GM21786 (cell line): ENCODE results near the gene ZNF358.

Experiments used
- ATAC-seq: cut with Tn5 transposase; IDR thresholded peaks from one replicate; pipeline ENCODE4 v1.9.1; 2021; ENCODE audit not compliant: unreplicated experiment

ZNF358 gene

DNA sequence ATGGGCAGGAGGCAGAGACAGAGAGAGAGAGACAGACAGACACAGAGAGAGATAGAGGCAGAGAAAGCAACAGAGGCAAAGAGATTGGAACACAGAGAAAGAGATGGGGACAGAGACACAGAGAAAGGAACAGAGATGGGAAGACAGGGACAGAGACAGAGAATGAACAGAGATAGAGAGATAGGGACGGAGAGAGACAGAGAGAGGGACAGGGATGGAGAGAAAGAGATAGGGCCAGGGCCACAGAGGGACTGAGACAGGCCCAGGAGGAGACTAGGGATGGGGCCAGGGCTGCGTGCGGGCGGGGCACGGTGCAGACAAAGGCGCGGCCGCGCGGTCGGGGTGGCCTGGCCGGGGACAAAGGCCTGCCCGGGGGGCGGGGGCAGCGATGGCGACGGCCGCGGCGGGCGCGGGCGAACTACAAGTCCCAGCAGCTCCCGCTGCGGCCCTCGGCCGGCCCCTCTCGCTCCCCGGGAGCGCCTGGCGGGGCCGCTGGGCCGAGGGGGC is at the start of gene ZNF358:
Gene ZNF358 (plus strand): TSS at position 459 of the 507 bp plus-strand sequence. CDS start 3,140 bp downstream, outside the sequence.
- ATAC-seq = no peak

DNA sequence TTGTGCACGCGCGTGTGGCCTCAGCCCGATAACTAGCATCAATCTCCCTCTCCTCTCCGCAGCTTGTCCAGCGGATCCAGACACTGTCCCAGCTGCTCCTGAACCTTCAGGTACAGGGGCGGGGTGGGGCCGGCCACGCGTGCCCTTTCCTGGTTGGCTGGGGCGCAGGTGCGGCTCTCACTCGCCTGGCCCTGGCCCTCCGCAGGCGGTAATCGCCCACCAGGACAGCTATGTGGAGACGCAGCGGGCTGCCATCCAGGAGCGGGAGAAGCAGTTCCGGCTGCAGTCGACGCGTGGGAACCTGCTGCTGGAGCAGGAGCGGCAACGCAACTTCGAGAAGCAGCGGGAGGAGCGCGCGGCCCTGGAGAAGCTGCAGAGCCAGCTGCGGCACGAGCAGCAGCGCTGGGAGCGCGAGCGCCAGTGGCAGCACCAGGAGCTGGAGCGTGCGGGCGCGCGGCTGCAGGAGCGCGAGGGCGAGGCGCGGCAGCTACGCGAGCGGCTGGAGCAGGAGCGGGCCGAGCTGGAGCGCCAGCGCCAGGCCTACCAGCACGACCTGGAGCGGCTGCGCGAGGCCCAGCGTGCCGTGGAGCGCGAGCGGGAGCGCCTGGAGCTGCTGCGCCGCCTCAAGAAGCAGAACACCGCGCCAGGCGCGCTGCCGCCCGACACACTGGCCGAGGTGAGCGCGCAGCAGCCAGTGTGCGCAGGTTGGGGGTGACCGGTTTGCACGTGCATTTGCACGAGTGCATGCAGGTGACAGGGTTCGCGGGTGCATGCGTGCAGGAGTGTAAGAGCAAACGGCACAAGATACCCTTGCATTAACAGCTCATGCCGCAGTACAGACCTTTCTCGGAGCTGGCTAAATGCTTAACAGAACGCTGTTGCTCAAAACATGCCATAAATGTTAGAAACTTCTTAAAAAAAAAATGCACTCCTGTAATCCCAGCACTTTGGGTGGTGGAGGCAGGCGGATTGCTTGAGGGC is 48.6 kb upstream of the ZNF358 start:
- ATAC-seq = no peak

GRCh38 chr19:7468840-7469239 is 47.1 kb upstream of the ZNF358 start:
- ATAC-seq = no peak

- no peak for ATAC-seq
Observed at GRCh38 chr19:7469669-7470285, 46.1 kb upstream of the ZNF358 start.

- no peak for ATAC-seq
Observed at GRCh38 chr19:7470540-7471305, 45.2 kb upstream of the ZNF358 start.

DNA sequence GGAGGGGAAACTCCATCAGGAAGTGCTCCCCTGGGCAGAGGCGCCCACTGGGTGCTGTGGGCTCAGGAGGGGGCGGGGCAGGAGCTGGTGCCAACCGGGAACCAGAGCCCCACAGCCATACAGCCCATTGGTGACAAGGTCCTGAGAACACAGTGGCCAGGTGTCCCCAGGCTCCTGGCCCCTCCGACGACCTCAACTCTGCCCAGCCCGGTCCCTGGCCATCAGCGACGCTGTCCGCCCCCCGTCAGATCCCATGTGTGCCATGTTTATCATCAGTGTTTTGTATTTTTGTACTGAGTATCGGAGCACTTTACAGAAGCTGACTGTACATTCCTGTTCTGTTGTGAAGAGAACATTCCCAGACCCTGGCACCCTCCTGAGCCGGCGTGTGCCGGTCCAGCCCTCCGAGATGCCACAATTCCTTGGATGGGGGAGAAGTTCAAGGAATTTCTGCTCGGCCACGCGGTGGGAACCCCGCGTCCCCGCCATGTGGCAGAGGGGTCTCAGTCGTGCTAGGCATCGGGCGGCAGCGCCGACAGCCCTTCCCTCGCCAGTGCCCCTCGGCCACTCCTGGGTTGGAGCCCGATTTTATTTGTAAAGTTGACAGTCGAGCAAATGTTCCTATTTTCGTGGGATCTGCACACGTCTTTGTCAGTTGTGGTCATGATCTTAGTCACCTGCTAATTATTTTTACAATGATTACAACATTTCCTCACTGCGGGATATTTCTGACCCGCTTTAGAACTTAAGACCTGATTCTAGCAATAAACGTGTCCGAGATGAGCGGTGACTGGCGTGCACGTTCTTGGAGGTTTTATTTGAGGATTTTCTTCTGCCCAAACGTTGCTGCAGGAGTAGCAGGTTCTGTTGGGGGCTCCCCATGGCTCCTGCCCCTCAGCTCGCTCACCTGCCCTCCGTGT is 43.9 kb upstream of the ZNF358 start:
- no peak for ATAC-seq

GRCh38 chr19:7475665-7476064 is 40.2 kb upstream of the ZNF358 start:
- ATAC-seq = no peak

GRCh38 chr19:7476241-7476640 is 39.7 kb upstream of the ZNF358 start:
- no peak for ATAC-seq

DNA sequence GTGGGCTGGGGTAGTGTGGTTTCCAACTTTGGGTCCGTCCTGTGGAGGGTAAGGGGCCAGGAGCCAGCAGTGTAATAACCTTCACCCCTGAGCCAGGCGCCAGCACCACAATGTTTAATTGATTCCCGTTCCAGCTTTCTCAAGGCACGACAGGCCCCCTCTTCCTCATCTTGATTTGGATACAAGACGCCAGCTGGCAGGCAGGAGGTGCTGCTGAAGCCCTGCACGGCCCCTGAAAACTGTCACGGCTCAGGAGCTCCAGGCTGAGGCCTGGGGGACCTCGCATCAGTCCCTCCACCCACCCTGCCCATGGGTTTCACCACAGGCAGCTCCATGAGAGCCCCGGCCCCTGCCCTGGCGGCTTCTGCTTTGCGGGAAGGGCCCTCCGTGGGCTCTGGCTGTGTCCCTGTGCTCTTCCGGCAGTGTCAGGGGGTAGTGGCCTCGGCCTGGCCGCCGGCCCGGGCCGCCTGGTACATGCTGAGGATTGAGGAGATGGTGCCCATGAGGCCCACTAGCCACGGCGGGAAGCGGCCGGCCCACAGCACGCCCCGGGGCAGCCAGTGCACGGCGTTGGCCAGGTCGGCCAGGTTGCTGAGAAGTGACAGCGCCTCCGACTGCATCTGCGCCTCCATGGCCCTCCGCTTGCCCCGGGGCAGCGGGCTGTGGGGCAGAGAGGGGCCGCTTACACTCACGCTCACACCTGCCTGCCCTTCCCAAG is 39.0 kb upstream of the ZNF358 start:
- no peak for ATAC-seq

- ATAC-seq = no peak
Observed at GRCh38 chr19:7477758-7478157, 38.1 kb upstream of the ZNF358 start.

GRCh38 chr19:7478173-7478842 is 37.6 kb upstream of the ZNF358 start:
- no peak for ATAC-seq

GRCh38 chr19:7478843-7479227 is 37.1 kb upstream of the ZNF358 start:
- ATAC-seq = no peak

GRCh38 chr19:7480222-7480969 is 35.5 kb upstream of the ZNF358 start:
- no peak for ATAC-seq

- ATAC-seq = no peak
Observed at GRCh38 chr19:7480970-7481255, 35.0 kb upstream of the ZNF358 start.

DNA sequence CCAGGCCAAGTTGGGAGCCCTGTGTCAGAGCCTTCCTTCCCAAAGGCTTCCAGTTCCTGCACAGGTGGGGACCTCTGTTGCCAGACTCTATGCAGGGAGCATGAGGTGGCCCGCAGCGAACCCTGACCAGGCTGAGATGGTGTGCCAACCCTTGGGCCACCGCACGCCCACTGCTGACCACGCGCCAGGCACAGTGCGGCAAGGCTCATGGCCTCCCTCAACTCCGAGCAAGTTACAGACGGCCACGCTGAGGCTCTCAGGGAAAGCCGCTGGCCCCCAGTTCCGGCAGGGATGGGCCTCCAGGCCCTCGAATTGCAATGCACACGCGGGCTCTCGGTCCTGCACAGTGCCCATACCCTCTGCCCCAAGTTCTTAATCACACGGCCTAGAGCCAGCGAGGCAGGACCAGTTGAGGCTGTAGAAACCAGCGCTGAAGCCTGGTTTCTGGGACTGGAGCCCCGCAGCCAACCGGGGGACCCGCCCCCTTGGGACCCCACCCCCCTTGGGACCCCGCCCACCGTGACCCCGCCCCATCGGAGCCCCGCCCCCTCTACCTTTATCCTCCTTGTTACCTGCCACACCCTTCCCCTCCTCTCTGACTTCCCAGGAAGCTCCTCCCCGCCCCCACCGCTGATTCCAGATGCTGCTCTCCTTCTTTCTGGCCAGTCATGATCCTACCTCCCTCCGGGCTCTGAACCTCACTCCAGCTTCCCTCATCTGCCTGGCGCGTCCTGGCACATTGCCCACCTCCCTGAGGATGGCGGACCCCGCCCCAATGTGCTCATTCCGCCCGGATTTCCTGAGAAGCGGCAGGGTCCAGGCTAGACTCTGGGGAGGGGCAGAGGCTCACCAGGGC is 33.1 kb upstream of the ZNF358 start:
- no peak for ATAC-seq

DNA sequence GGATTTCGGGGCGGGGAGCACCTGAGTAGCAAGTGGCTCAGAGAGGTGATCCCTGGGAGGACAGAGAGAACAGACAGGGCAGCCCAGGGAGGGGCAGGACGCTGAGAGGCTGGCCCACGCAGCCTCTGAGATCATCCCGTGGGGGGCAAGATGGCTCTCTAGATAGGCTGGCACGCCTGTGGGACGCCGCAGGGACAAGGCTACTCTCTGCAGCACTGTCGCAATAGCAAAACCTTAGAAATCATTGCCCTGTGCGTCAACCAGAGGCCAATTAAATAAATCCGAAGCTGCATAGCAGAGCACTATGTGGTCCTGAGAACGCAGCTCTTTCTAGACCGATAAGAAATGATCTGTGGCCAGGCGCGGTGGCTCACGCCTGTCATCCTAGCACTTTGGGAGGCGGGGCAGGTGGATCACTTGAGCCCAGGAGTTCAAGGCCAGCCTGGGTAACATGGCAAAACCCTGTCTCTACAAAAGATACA is 32.1 kb upstream of the ZNF358 start:
- ATAC-seq = no peak

- ATAC-seq = no peak
Observed at GRCh38 chr19:7486923-7487322, 29.0 kb upstream of the ZNF358 start.
